Heart right ventricle (tissue), 16 donors: ENCODE data around the gene UTP25. TPM values are rescaled to one million over a fixed set of nuclear protein-coding genes. Genes with fewer than 3 reads are reported as not detected.
"Not testable (repeated sequence)": the region's sequence is repeated elsewhere in the genome, so short reads cannot be mapped to it uniquely, and the experiment has no call there.

Source experiments
- ATAC-seq, 8 donors: fragments of 200-7000 bp; cut with Tn5 transposase; one replicate each; pipeline ENCODE4 v1.9.1; 2020; ENCODE audit warnings: mild to moderate bottlenecking in 8 of 8, moderate library complexity in 8 of 8, moderate number of reproducible peaks in 1 of 8
- DNase-seq, 2 donors: peaks; one replicate each; pipeline ENCODE4 v3.0.0-alpha.2; 2020
- H3K27ac ChIP-seq, 10 donors: fragments of 200-600 bp; sonication (generic) in 2 of 10; one replicate each; pipeline versions ENCODE4 v1.5.0 to v1.8.0; 2020 to 2022; ENCODE audit warnings: mild to moderate bottlenecking in 3 of 10
- H3K27me3 ChIP-seq, 7 donors: fragments of 200-600 bp; one replicate each; pipeline ENCODE4 v1.8.0; 2021 to 2022; ENCODE audit warnings: mild to moderate bottlenecking in 2 of 7
- H3K36me3 ChIP-seq, 9 donors: fragments of 200-600 bp; sonication (generic) in 1 of 9; one replicate each; pipeline versions ENCODE4 v1.5.0 to v1.8.0; 2020 to 2022; ENCODE audit warnings: mild to moderate bottlenecking in 2 of 9
- H3K4me1 ChIP-seq, 9 donors: fragments of 200-600 bp; sonication (generic) in 1 of 9; one replicate each; pipeline versions ENCODE4 v1.5.0 to v1.8.0; 2020 to 2022; ENCODE audit warnings: mild to moderate bottlenecking in 4 of 9
- H3K4me3 ChIP-seq, 10 donors: fragments of 200-600 bp; sonication (generic) in 2 of 10; one replicate each; pipeline versions ENCODE4 v1.5.0 to v1.8.0; 2020 to 2022; ENCODE audit warnings: mild to moderate bottlenecking in 7 of 10, moderate library complexity in 2 of 10
- H3K9me3 ChIP-seq, 11 donors: fragments of 200-600 bp in 10 of 11; sonication (generic) in 2 of 11; one replicate each; pipeline versions ENCODE4 v1.5.0 to v1.8.0; 2013 to 2022; ENCODE audit warnings: mild to moderate bottlenecking in 2 of 11, control low read depth in 1 of 11, moderate library complexity in 1 of 11
- WGBS, 2 donors: extraction: QIAGEN DNeasy Blood & Tissue Kit; methylation state at CpG; one replicate each; pipeline ENCODE4 v1.1.7; 2013; ENCODE audit warnings: inconsistent platforms in 1 of 2; 5-methylcytosine and 5-hydroxymethylcytosine counted together
- intact Hi-C, 10 donors: fragments of 100-400 bp; cut with DNase I; formaldehyde crosslinking; loops; one replicate each; pipeline versions ENCODE4 v1.11.1 to v1.14.2; 2022
- polyA plus RNA-seq, 2 donors: library from polyadenylated mRNA; stranded (reverse); fragments of 200-250 nt; gene quantifications; one replicate each; pipeline ENCODE4 v1.2.3, GENCODE V29; 2013
- total RNA-seq, 10 donors: library from RNA; stranded (reverse); fragmentation: NEBNext Ultra II Directional in 3 of 10; extraction: Animal tissue kit (Norgen Biotek cat#: 25700) in 3 of 10; gene quantifications; one replicate each; pipeline versions ENCODE4 v1.2.1 to v1.2.4, GENCODE V29; 2021 to 2023
- TF ChIP-seq, protein P1 (sequence below), 9 donors: fragments of 200-600 bp; sonication (generic) in 2 of 9; IDR thresholded peaks; one replicate each; pipeline versions ENCODE4 v1.5.0 to v1.8.0; 2021 to 2022; ENCODE audit warnings: antibody characterized with exemption in 9 of 9, mild to moderate bottlenecking in 5 of 9, moderate library complexity in 1 of 9
- donor health status: Arrhythmogenic right ventricular cardiomyopathy.
- donor health status: ischemic (EF 13 %, LVEDD 7.1; RV severe dilation, severe dysfunction).
- donor health status: healthy with polysubstance abuse.
- donor health status: DM: no; HTN: yes; CAD: no.
- donor health status: DM: no; HTN: no; CAD: no.
- donor health status: ischemic (EF 25% LVEDD 6.9; RV normal size, moderate dysfunction).
- donor health status: ischemic (EF 25% LVEDD 5.7; RV mildly dilated, moderate dysfunction).
- donor health status: healthy.
- donor health status: DM: yes; HTN: yes; CAD: no.
- donor health status: Ischemic cardiomyopathy.
- donor health status: ischemic (EF 35%, LVEDD 5.7; RV mildly dilated, moderate dysfunction).
- donor health status: nonischemic (EF 11% LVEDD 7.7; RV severe dilation, severe dysfunction).
- donor health status: DM: yes; HTN: yes; CAD: no.
- donor health status: PGD.
- donor health status: ischemic (EF 29% LVEDD 5.4; RV normal size, mild dysfunction).
- donor health status: nonischemic (EF 23%, LVEDD 6.1; RV moderate dilation, normal function).

The UTP25 gene
- total and polyA plus RNA-seq, 12 donors, result 0.73 to 4.2 (median 3.1) TPM

- Histone ChIP-seq H3K27me3 (peaks cover 0 to 9% (median 0%) of the 10 kb centered on the region in 7 donors), H3K9me3 (peaks cover 0 to 7% (median 0%) of the 10 kb centered on the region in 11 donors), H3K4me1 (no peaks in the 10 kb centered on the region), H3K36me3 (no peaks in the 10 kb centered on the region), H3K27ac (no peak overlapping the region), H3K4me3 (no peak overlapping the region)
- intact Hi-C loops, result no loop called here
- WGBS, 2 donors, result 84% methylated on average over 4 of the region's 4 CpGs
- TF ChIP-seq, protein P1, sequence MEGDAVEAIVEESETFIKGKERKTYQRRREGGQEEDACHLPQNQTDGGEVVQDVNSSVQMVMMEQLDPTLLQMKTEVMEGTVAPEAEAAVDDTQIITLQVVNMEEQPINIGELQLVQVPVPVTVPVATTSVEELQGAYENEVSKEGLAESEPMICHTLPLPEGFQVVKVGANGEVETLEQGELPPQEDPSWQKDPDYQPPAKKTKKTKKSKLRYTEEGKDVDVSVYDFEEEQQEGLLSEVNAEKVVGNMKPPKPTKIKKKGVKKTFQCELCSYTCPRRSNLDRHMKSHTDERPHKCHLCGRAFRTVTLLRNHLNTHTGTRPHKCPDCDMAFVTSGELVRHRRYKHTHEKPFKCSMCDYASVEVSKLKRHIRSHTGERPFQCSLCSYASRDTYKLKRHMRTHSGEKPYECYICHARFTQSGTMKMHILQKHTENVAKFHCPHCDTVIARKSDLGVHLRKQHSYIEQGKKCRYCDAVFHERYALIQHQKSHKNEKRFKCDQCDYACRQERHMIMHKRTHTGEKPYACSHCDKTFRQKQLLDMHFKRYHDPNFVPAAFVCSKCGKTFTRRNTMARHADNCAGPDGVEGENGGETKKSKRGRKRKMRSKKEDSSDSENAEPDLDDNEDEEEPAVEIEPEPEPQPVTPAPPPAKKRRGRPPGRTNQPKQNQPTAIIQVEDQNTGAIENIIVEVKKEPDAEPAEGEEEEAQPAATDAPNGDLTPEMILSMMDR (IDR thresholded peaks at IDR 0.05), result no peak
- ATAC-seq (no peak), DNase-seq (no peak)
Observed at GRCh38 chr1:209896346-209896745, 68.6 kb downstream of the UTP25 start.

DNA sequence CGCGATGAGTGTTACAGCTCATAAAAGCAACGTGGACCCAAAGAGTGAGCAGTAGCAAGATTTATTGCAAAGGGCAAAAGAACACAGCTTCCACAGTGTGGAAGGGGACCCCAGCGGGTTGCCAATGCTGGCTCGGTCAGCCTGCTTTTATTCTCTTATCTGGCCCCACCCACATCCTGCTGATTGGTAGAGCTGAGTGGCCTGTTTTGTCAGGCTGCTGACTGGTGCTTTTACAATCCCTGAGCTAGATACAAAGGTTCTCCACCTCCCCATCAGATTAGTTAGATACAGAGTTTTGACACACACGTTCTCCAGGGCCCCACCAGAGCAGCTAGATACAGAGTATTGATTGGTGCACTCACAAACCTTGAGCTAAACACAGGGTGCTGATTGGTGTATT, 70.5 kb downstream of the UTP25 start:
- H3K27ac ChIP-seq, H3K4me1 ChIP-seq, DNase-seq, H3K9me3 ChIP-seq, H3K27me3 ChIP-seq, intact Hi-C loops, ATAC-seq, H3K4me3 ChIP-seq, H3K36me3 ChIP-seq: not testable (repeated sequence)
- 74 to 75% methylated on average over 6 of the region's 6 CpGs for WGBS, 2 donors

- H3K36me3 ChIP-seq, ATAC-seq, H3K9me3 ChIP-seq, H3K4me3 ChIP-seq, H3K27me3 ChIP-seq, H3K27ac ChIP-seq, intact Hi-C loops, DNase-seq, H3K4me1 ChIP-seq: not testable (repeated sequence)
- WGBS, 2 donors, result 93 to 98% methylated on average over 21 of the region's 21 CpGs
Observed at GRCh38 chr1:209898851-209899250, 71.1 kb downstream of the UTP25 start.

DNA sequence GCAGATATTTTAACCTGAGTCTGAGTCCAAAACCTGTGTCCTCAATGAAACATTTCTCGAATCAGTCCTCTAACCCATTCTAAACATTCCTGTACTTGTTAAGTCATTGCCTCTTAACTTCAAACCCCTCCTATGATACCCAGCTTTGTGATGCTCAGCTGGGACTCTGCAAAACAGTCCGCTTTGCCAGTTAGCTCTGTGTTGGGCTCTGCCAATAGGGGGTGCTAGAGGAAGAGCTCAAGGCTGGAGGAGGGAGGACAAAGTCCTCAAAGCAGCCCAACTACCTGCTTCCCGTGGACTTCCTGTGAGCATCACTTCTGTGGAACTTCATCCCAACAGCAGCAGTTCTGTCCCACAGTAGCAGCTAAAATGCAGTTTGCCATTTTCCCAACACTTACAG, 72.2 kb downstream of the UTP25 start:
- H3K4me1 ChIP-seq, result no peaks in the 10 kb centered on the region
- intact Hi-C loops, result no loop called here
- peaks cover 0 to 9% (median 0%) of the 10 kb centered on the region in 7 donors for H3K27me3 ChIP-seq
- TF ChIP-seq, protein P1 (IDR thresholded peaks at IDR 0.05), result peak in 2 of 9 donors; percentile 10 to 18
- 46 to 59% methylated on average over 3 of the region's 3 CpGs for WGBS, 2 donors
- H3K9me3 ChIP-seq, result peaks cover 0 to 2% (median 0%) of the 10 kb centered on the region in 11 donors
- H3K36me3 ChIP-seq, result no peaks in the 10 kb centered on the region
- H3K27ac ChIP-seq, result no peak overlapping the region
- H3K4me3 ChIP-seq, result no peak overlapping the region
- DNase-seq (no peak), ATAC-seq (no peak)

DNA sequence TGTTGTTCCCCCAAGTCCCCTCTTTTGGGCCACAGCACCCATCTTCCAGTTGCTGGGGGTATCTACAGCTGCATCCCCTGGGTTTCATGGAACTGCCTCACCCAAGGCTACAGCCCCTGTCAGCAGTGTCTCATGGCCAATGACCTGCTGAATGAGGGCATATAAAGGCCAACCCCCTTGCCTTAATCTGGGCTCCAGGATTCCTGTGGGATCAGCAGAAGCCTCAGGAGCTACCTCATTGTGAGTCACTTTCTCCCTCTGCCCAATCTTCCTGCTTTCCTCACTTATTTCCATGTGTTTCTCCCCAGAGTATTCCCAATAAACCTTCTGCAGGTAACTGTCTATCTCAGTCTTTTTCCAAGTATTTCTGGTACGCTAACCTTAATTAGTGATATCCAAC, 73.0 kb downstream of the UTP25 start:
- TF ChIP-seq, protein P1 (IDR thresholded peaks at IDR 0.05), result no peak
- intact Hi-C loops, result no loop called here
- ATAC-seq (no peak), DNase-seq (no peak)
- peaks cover 0 to 5% (median 0%) of the 10 kb centered on the region in 7 donors for H3K27me3 ChIP-seq
- no peak overlapping the region for H3K4me3 ChIP-seq
- no peaks in the 10 kb centered on the region for H3K36me3 ChIP-seq
- no peak overlapping the region for H3K27ac ChIP-seq
- 93 to 100% methylated on average over 1 of the region's 1 CpG for WGBS, 2 donors
- no peaks in the 10 kb centered on the region for H3K4me1 ChIP-seq
- H3K9me3 ChIP-seq, result peaks cover 0 to 8% (median 0%) of the 10 kb centered on the region in 11 donors
